ENCODE measurements around the gene SLC27A5.

Gene SLC27A5, protein sequence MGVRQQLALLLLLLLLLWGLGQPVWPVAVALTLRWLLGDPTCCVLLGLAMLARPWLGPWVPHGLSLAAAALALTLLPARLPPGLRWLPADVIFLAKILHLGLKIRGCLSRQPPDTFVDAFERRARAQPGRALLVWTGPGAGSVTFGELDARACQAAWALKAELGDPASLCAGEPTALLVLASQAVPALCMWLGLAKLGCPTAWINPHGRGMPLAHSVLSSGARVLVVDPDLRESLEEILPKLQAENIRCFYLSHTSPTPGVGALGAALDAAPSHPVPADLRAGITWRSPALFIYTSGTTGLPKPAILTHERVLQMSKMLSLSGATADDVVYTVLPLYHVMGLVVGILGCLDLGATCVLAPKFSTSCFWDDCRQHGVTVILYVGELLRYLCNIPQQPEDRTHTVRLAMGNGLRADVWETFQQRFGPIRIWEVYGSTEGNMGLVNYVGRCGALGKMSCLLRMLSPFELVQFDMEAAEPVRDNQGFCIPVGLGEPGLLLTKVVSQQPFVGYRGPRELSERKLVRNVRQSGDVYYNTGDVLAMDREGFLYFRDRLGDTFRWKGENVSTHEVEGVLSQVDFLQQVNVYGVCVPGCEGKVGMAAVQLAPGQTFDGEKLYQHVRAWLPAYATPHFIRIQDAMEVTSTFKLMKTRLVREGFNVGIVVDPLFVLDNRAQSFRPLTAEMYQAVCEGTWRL

DNA sequence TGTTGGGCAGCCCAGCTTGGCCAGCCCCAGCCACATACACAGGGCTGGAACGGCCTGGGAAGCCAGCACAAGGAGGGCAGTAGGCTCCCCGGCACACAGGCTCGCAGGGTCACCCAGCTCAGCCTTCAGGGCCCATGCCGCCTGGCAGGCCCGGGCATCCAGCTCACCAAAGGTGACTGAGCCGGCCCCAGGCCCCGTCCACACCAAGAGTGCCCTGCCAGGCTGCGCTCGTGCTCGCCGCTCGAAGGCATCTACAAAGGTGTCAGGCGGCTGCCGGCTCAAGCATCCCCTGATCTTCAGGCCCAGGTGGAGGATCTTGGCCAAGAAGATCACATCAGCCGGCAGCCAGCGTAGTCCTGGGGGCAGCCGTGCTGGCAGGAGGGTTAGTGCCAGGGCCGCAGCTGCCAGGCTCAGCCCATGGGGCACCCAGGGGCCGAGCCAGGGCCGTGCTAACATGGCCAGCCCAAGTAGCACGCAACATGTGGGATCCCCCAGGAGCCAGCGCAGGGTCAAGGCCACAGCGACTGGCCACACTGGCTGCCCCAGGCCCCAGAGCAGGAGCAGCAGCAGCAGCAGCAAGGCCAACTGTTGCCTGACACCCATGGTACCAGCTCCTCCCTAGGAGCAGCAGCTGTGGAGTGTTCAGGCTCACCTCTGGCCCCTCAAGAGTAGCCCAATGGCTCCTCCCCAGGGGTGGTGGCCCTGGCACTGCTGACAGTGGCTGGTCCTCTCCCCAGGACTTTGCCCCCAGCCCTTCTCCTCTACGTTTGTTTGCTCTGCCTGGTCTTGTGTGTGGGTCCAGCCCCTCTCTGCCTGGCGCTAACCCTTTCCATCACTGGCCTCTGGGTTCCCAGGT is at the start of gene SLC27A5:
SLC27A5 (minus strand) TSS at position 640 of the 856 bp plus-strand sequence; CDS start at position 603, 37 bp downstream.
- H3K4me1 ChIP-seq (ENCODE audit: low read length) = no peaks in the 10 kb centered on the region
- no peaks in the 10 kb centered on the region for H3K9me2 ChIP-seq (replicated peaks; ENCODE audit: insufficient read depth, low read length)
- TF ChIP-seq EZH2phosphoT487 (IDR thresholded peaks at IDR 0.05; ENCODE audit: low read length) = no peak
- TF ChIP-seq, protein P1, sequence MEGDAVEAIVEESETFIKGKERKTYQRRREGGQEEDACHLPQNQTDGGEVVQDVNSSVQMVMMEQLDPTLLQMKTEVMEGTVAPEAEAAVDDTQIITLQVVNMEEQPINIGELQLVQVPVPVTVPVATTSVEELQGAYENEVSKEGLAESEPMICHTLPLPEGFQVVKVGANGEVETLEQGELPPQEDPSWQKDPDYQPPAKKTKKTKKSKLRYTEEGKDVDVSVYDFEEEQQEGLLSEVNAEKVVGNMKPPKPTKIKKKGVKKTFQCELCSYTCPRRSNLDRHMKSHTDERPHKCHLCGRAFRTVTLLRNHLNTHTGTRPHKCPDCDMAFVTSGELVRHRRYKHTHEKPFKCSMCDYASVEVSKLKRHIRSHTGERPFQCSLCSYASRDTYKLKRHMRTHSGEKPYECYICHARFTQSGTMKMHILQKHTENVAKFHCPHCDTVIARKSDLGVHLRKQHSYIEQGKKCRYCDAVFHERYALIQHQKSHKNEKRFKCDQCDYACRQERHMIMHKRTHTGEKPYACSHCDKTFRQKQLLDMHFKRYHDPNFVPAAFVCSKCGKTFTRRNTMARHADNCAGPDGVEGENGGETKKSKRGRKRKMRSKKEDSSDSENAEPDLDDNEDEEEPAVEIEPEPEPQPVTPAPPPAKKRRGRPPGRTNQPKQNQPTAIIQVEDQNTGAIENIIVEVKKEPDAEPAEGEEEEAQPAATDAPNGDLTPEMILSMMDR (IDR thresholded peaks at IDR 0.05; ENCODE audit: low read length) = no peak
- TF ChIP-seq EZH2 (optimal IDR thresholded peaks at IDR 0.05; ENCODE audit: low read depth, low read length) = no peak
- H3K4me3 ChIP-seq (ENCODE audit: low read length) = no peak within 1 kb of the TSS
- no peaks in the 10 kb centered on the region for H4K20me1 ChIP-seq (ENCODE audit: insufficient read depth, low read length)
- no peaks in the 10 kb centered on the region for H3K36me3 ChIP-seq (replicated peaks; ENCODE audit: insufficient read depth, low read length)
- H3K27ac ChIP-seq (ENCODE audit: low read length) = no peak within 1 kb of the TSS
- no peak within 1 kb of the TSS for H3K9ac ChIP-seq (ENCODE audit: low read length)
- no peaks in the 10 kb centered on the region for H3K9me3 ChIP-seq (replicated peaks; ENCODE audit: insufficient read depth, low read length)
- H3K79me2 ChIP-seq (ENCODE audit: low read length) = no peaks in the 10 kb centered on the region
- H3F3A ChIP-seq (ENCODE audit: insufficient read depth, low read length) = no peaks in the 10 kb centered on the region
- no peak within 1 kb of the TSS for H2AFZ ChIP-seq (ENCODE audit: low read length)
- H3K4me2 ChIP-seq (ENCODE audit: low read depth, low read length) = no peak within 1 kb of the TSS
- no peaks in the 10 kb centered on the region for H3K27me3 ChIP-seq (replicated peaks; ENCODE audit: insufficient read depth, low read length)
- no peak for DNase-seq

- H3K27ac ChIP-seq (ENCODE audit: low read length) = no peak overlapping the region
- H3K9ac ChIP-seq (ENCODE audit: low read length) = no peak overlapping the region
- peaks cover 26% of the 10 kb centered on the region; the same call in 1 of the 2 replicates for H3F3A ChIP-seq (ENCODE audit: insufficient read depth, low read length)
- no peaks in the 10 kb centered on the region for H3K27me3 ChIP-seq (replicated peaks; ENCODE audit: insufficient read depth, low read length)
- DNase-seq = no peak
- no peak overlapping the region for H2AFZ ChIP-seq (ENCODE audit: low read length)
- no peaks in the 10 kb centered on the region for H3K9me3 ChIP-seq (replicated peaks; ENCODE audit: insufficient read depth, low read length)
- no peaks in the 10 kb centered on the region for H3K36me3 ChIP-seq (replicated peaks; ENCODE audit: insufficient read depth, low read length)
- H3K79me2 ChIP-seq (ENCODE audit: low read length) = peaks cover 22% of the 10 kb centered on the region
- no peak overlapping the region for H3K4me3 ChIP-seq (ENCODE audit: low read length)
- no peak overlapping the region for H3K4me2 ChIP-seq (ENCODE audit: low read depth, low read length)
- H3K9me2 ChIP-seq (replicated peaks; ENCODE audit: insufficient read depth, low read length) = no peaks in the 10 kb centered on the region
- H4K20me1 ChIP-seq (ENCODE audit: insufficient read depth, low read length) = no peaks in the 10 kb centered on the region
- H3K4me1 ChIP-seq (ENCODE audit: low read length) = peaks cover 18% of the 10 kb centered on the region
- TF ChIP-seq, protein P1 (IDR thresholded peaks at IDR 0.05; ENCODE audit: low read length) = no peak
- TF ChIP-seq EZH2phosphoT487 (IDR thresholded peaks at IDR 0.05; ENCODE audit: low read length) (no peak), EZH2 (optimal IDR thresholded peaks at IDR 0.05; ENCODE audit: low read depth, low read length) (no peak)
Observed at GRCh38 chr19:58560921-58561320, 49.1 kb upstream of the SLC27A5 start.

- H3K4me3 ChIP-seq (ENCODE audit: low read length) = peak overlapping the region; percentile 82
- no peak for TF ChIP-seq EZH2phosphoT487 (IDR thresholded peaks at IDR 0.05; ENCODE audit: low read length)
- no peak for TF ChIP-seq EZH2 (optimal IDR thresholded peaks at IDR 0.05; ENCODE audit: low read depth, low read length)
- TF ChIP-seq, protein P1 (IDR thresholded peaks at IDR 0.05; ENCODE audit: low read length) = no peak
- peaks cover 24% of the 10 kb centered on the region for H3K4me1 ChIP-seq (ENCODE audit: low read length)
- H3K27ac ChIP-seq (ENCODE audit: low read length) = peak overlapping the region; percentile 96
- peak overlapping the region; percentile 99; the same call in 1 of the 2 replicates for H3K9ac ChIP-seq (ENCODE audit: low read length)
- H3K9me3 ChIP-seq (replicated peaks; ENCODE audit: insufficient read depth, low read length) = no peaks in the 10 kb centered on the region
- H4K20me1 ChIP-seq (ENCODE audit: insufficient read depth, low read length) = no peaks in the 10 kb centered on the region
- peak overlapping the region; percentile 28; the same call in 1 of the 2 replicates for H2AFZ ChIP-seq (ENCODE audit: low read length)
- H3K9me2 ChIP-seq (replicated peaks; ENCODE audit: insufficient read depth, low read length) = no peaks in the 10 kb centered on the region
- H3K79me2 ChIP-seq (ENCODE audit: low read length) = peaks cover 28% of the 10 kb centered on the region
- H3K36me3 ChIP-seq (replicated peaks; ENCODE audit: insufficient read depth, low read length) = no peaks in the 10 kb centered on the region
- no peaks in the 10 kb centered on the region for H3K27me3 ChIP-seq (replicated peaks; ENCODE audit: insufficient read depth, low read length)
- no peak for DNase-seq
- peaks cover 31% of the 10 kb centered on the region; the same call in 1 of the 2 replicates for H3F3A ChIP-seq (ENCODE audit: insufficient read depth, low read length)
- H3K4me2 ChIP-seq (ENCODE audit: low read depth, low read length) = peak overlapping the region; percentile 74
Observed at GRCh38 chr19:58560007-58560887, 48.5 kb upstream of the SLC27A5 start.

Measured in MM.1S (cell line).